ENCODE measurements around the gene RALA.

DNA sequence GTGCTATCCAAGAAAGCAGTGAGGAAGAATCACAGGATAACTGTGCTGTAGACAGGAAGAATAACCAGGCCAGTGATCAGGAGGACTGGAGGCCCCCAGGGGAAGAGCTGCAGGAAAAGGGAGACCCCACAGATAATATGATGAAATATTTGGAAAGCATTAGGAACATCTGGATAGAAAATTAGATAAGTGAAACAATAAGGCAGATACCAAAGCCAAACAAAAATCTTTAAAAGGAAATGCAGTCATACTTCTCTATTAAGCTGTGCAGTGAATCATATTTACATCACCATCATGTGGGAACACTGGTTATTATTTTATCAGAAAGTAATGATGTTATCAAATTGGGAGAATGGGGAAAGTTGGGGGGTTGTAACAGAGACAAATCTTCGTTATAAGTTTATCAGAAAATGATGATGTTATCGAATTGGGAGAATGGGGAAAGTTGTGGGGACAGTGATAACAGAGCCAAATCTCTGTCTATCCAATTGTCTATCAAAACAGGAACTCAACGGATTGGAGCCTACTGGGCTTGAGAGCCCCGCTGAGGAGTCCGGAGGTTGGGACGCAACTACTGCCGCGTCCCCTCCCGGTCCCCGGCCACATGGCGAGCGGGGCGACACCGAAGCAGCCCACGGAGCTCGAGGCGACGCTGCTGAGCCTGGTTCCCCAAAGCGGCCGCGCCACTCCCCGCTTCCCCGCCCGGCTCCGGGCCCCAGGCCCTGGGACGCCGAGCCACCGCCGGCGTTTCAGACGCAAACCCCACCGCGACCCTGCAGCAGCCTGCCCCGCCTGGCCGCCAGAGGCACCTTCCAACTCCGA lies 14.0 kb upstream of the RALA start:
- TF ChIP-seq, protein P1, sequence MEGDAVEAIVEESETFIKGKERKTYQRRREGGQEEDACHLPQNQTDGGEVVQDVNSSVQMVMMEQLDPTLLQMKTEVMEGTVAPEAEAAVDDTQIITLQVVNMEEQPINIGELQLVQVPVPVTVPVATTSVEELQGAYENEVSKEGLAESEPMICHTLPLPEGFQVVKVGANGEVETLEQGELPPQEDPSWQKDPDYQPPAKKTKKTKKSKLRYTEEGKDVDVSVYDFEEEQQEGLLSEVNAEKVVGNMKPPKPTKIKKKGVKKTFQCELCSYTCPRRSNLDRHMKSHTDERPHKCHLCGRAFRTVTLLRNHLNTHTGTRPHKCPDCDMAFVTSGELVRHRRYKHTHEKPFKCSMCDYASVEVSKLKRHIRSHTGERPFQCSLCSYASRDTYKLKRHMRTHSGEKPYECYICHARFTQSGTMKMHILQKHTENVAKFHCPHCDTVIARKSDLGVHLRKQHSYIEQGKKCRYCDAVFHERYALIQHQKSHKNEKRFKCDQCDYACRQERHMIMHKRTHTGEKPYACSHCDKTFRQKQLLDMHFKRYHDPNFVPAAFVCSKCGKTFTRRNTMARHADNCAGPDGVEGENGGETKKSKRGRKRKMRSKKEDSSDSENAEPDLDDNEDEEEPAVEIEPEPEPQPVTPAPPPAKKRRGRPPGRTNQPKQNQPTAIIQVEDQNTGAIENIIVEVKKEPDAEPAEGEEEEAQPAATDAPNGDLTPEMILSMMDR (IDR thresholded peaks at IDR 0.05): peak in 3 of 12 donors; percentile 9 to 19 (median 17)
- no peak for TF ChIP-seq POLR2A (IDR thresholded peaks at IDR 0.05)
